NCI-H2196 (cell line): ENCODE measurements around the gene GNG4.
A peak's percentile ranks its signal among the peaks of the same experiment; 100 is the strongest.
"Not testable (repeated sequence)": the region's sequence is repeated elsewhere in the genome, so short reads cannot be mapped to it uniquely, and the experiment has no call there.

Source experiments
- DNase-seq: peaks from one replicate; lab custom pipeline; 2025; ENCODE audit not compliant: unreplicated experiment; lab: John Stamatoyannopoulos, UW

GNG4 gene

DNA sequence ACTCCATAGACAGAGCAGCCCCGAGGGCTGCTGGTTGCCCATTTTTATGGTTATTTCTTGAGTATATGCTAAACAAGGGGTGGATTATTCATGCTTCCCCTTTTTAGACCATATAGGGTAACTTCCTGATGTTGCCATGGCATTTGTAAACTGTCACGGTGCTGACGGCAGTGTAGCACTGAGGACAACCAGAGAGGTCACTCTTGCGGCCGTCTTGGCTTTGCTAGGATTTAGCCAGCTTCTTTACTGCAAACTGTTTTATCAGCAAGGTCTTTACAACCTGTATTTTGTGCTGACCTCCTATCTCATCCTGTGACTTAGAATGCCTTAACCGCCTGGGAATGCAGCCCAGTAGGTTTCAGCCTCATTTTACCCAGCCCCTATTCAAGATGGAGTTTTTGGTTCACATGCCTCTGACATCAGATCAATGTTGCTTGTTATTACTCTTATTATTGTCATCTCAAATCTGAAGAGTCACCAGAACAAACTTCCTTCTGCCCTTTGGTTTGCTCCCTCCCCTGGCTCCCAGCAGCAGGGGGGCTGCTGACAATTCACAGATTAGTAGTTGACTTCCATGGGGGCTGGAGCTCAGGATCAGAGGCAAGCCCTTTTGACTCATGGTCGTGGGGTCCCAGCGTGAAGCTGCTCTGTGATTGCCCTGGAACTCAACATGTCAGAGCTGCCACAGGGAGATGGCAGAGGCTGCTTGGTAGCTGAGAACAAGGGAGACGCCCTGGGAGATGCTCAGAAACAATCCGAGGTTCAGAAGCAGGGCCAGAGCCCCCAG, 103.0 kb downstream of the GNG4 start:
- DNase-seq: not testable (repeated sequence)

DNA sequence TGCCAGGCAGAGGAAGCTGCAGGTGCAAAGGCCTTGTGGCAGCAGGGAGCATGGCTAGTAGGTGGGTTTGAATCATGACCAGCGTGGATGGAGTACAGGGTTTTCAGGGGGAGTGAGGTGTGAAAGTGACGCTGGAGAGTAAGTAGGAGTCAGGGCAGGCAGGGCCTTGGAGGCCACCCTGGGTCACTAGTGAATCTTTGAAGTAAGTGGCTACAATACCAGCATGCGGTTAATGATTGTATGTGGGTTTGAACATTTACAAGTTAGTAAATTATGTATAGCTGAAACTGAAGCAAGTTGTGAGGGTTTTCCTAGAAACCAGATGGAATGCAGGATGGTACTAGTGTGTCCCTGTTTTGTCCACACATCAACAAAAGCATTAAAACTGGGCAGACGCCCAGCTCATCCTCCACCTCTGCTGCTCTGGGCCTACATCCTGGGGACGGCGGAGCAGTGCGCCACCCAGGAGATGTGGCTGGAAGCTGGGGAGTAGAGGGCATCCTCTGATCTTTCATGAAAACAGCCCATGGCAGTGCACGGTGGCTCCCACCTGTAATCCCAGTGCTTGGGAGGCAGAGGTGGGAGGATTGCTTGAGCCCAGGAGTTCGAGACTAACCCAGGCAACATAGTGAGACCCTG, 104.2 kb downstream of the GNG4 start:
- no peak for DNase-seq

- not testable (repeated sequence) for DNase-seq
Observed at GRCh38 chr1:235542845-235543244, 106.7 kb downstream of the GNG4 start.

GRCh38 chr1:235533476-235534168, 116.0 kb downstream of the GNG4 start:
- DNase-seq: no peak

GRCh38 chr1:235532360-235532759, 117.2 kb downstream of the GNG4 start:
- no peak for DNase-seq

GRCh38 chr1:235527196-235527814, 122.3 kb downstream of the GNG4 start:
- DNase-seq: no peak

DNA sequence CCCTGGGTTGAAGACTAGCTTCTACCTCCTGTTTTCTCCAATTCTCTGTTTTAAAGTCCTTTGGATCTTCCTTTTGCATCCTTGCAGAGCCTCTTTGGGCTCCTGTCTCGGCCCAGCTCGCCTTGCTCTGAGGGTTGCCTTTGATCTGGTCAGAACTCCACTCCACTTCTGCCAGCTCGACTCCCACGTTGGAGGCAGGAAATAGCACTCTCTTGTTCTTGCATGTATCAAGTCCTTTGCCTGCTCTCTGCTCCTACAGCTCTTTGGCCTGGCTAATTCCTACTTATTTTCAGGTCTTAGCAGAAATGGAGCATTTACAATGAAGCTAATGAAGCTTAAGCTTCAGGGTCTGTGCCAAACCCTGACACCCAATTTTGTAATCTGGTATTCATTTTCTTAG, 124.3 kb downstream of the GNG4 start:
- DNase-seq: no peak

GRCh38 chr1:235516862-235517446, 132.6 kb downstream of the GNG4 start:
- no peak for DNase-seq

DNA sequence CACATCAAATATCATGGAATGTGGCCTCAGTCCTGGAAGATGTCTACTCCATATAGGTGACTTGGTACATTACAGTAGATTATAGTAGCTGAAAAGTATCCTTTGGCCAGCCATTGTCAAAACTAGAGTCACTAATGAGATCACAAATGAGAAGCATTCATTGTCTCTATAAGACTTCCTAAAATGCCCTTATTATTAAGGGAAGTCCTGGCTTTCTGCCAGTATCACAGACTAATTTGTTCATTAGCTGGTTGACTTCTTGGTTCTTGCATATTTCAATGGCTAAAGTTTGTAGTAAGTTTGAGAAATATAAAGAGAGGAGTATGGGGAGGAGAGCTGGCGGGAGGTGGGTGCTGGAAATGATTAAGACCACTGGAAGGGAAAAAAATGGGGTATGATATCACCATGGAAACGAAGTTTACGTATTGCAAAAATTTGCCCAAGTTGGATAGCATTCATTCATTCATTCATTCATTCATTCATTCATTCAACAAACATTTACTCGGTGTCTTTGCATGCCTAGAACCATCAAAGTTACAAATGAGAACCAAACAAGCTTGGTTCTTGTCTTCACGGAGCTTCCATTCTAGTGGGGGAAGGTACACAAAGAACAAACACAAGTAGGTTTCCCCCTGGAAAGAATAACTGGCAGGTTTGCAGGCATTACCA, 133.6 kb downstream of the GNG4 start:
- DNase-seq: no peak

GRCh38 chr1:235513495-235514366, 135.9 kb downstream of the GNG4 start:
- peak; percentile 61 for DNase-seq

DNA sequence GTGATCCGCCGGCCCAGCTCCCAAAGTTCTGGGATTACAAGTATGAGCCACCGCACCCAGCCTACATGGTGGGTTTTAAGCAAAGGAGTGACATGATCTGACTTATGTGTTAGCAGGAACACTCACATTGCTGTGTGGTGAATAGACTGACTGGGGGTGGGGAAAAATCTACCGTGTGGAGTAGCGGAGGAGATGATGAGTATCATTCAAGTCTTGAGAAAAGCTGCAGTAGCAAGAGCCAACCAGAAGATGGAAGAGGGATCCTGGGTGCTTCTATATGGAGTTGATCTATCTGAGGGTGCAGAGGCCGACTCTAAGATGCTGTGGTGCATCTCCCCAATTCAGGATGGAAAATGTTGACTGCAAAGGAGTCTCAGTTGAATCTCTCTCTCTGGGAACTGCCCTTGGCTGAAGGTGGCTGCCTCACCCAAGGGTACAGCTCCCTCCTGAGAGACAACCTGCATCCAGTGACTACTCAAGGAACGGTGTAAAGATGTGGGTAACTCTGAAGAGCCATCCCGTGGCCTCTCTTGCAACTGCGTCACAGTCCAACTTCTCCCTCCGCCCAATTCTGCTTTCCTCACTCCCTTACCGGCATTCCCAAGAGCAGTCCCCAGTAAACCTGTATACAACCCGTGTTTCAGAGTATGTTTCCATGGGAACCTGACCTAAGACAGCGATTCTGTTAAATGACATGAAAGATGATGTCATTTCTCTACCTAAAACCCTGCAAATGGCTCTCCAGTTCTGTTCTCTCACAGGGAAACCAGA, 137.9 kb downstream of the GNG4 start:
- DNase-seq: no peak

DNA sequence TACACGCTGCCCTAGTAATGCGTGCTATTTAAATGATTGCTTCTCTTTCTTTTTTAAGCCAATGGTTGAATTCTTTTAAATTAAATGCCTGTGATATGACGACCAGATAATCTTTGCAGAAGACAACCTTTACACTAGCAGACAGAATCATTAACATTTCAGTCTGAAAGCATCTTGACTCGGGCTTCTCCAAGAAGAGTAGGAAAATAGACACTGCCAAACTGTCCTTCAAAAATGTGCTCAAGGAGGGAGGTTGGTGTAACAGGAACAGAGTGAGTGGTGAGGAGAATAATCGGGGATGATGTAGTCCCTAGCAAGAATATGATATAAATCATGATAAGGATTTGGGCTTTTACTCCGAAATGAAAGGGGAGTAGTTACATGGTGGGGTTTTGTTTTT, 138.8 kb downstream of the GNG4 start:
- no peak for DNase-seq

- DNase-seq: no peak
Observed at GRCh38 chr1:235507623-235508022, 142.0 kb downstream of the GNG4 start.

DNA sequence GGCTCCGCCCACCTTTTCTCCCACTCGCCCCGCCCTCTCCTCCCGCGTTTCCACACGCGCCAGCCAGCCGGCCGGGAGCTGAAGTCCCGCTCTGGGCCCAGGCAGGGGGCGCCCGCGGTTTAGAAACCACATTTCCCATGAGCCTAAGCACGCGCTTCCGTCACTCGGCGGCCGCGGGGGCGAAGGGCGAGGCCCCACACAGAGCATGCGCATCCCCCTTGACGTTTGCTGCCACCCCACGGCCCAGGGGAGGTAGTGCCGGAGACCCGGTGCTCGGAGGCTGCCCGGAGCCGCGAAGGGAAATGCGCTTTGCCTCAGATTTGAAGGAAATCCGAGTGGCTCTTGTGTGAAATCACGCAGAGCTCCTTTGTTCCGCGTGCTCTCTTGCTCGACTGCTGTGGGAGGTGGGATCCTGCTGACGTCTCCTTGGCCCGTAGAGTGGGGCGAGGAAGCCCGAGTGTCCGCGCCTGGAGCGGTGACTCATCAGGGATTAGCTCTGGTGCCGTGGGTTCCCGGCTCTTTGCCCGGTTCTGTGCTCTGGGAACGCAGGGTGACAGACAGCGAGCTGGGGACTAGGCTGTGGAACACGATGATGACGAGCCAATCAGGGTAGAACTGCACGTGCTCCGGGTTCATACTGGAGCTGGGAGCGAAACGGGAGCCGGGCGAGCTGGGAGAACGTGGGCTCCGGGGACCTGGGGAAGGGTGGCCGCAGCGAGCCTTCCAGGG, 144.9 kb downstream of the GNG4 start:
- DNase-seq: peak; percentile 91

GRCh38 chr1:235504122-235504493, 145.5 kb downstream of the GNG4 start, which contains the start of gene B3GALNT2:
B3GALNT2 (minus strand) TSS chr1:235504452; CDS start chr1:235504252, 200 bp downstream.
- no peak for DNase-seq

GRCh38 chr1:235503403-235504121, 146.0 kb downstream of the GNG4 start:
- DNase-seq: no peak

DNA sequence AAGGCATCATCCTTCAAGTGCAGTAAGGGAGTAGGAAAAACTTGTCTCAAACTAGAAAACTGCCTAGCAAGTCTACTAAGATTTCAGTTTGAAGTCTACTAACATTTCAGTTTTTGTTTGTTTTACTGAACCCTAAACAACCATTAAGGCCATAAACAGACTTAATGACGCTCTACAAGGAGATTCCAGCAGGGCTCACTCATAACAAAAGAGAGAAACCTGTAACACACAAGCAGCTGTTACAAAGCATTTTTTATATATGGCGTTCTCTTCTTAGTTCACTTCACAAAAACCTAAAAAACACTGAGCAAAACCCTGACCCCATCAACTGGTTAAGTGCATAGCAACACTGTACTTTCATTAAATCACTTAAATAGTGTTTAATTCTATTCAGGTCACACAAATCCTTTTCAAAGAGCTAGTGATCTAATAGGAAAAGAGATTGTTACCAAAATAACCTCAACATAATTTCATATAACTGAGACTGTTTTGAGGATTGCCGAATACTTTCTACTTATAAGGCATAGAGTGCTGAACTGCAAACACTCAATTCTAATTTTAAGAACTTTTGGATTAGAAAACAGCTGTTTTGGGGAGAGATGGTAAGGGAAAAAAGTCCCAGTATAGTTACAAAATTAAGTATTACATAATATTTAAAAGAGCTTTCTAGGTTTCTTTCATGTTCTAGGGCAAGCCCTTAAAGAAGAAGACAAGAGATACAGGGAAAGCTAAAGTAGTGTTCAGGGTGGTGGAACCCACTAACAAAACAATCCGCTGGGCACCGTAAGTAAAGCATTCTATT, 146.8 kb downstream of the GNG4 start:
- DNase-seq: no peak
